Omental fat pad (tissue), 4 donors: ENCODE measurements around the gene IL32. TPM values are rescaled to one million over a fixed set of nuclear protein-coding genes. Genes with fewer than 3 reads are reported as not detected.
"Not testable (repeated sequence)": the region's sequence is repeated elsewhere in the genome, so short reads cannot be mapped to it uniquely, and the experiment has no call there.

ENCODE experiments used
- ATAC-seq: fragments of 150-250 bp; one replicate; pipeline ENCODE4 v1.9.1; 2016; ENCODE audit warnings: mild to moderate bottlenecking, moderate library complexity; ENCODE audit not compliant: low FRiP score
- DNase-seq: peaks from one replicate; pipeline ENCODE4 v3.0.0-alpha.2; 2019; ENCODE audit warnings: low spot score
- CTCF ChIP-seq, 3 donors: fragments of 450-650 bp; IDR thresholded peaks; one replicate each; pipeline ENCODE4 v1.5.1; 2016 to 2017; ENCODE audit warnings: antibody characterized with exemption in 3 of 3, mild to moderate bottlenecking in 3 of 3, moderate library complexity in 2 of 3
- total RNA-seq, 4 donors: library from RNA; depleted of rRNA; stranded (reverse); fragments of >200 nt; gene quantifications; one replicate each; pipeline ENCODE4 v1.1.0, GENCODE V29; 2016

Gene IL32
- total RNA-seq, 4 donors from 2014 or later: 16.5 to 73.0 (median 25.6) TPM

- ATAC-seq: no peak
- no peak for DNase-seq
- no peak for TF ChIP-seq CTCF (IDR thresholded peaks at IDR 0.05)
Measured at GRCh38 chr16:3047387-3047720, 18.1 kb upstream of the IL32 start.

- DNase-seq (no peak), ATAC-seq (no peak)
- no peak for TF ChIP-seq CTCF (IDR thresholded peaks at IDR 0.05)
Measured at GRCh38 chr16:3049921-3050481, 15.4 kb upstream of the IL32 start.

- TF ChIP-seq CTCF (IDR thresholded peaks at IDR 0.05): no peak
- DNase-seq: no peak
- no peak for ATAC-seq
Measured at GRCh38 chr16:3050487-3050886, 15.0 kb upstream of the IL32 start.

GRCh38 chr16:3051009-3051408 lies 14.4 kb upstream of the IL32 start:
- no peak for ATAC-seq
- TF ChIP-seq CTCF (IDR thresholded peaks at IDR 0.05): no peak
- DNase-seq: no peak

- DNase-seq (no peak), ATAC-seq (no peak)
- no peak for TF ChIP-seq CTCF (IDR thresholded peaks at IDR 0.05)
Measured at GRCh38 chr16:3051494-3051893, 13.9 kb upstream of the IL32 start.

GRCh38 chr16:3052571-3053329 lies 12.7 kb upstream of the IL32 start:
- ATAC-seq, DNase-seq: not testable (repeated sequence)

GRCh38 chr16:3053330-3053710 lies 12.1 kb upstream of the IL32 start:
- not testable (repeated sequence) for ATAC-seq, DNase-seq

GRCh38 chr16:3054965-3055733 lies 10.3 kb upstream of the IL32 start:
- DNase-seq (no peak), ATAC-seq (no peak)
- TF ChIP-seq CTCF (IDR thresholded peaks at IDR 0.05): no peak

GRCh38 chr16:3055734-3056115 lies 9.7 kb upstream of the IL32 start:
- not testable (repeated sequence) for ATAC-seq, DNase-seq
